BLaER1 treated with 17β-estradiol and CSF1 and Interleukin-3, amounts not matched to agents 10 nM and 100 nM (cell line): ENCODE results near the gene MAP4K4.
"Not testable (repeated sequence)": the region's sequence is repeated elsewhere in the genome, so short reads cannot be mapped to it uniquely, and the experiment has no call there.

ENCODE experiments used
- H3K27ac ChIP-seq, 11 experiments: shearing (Covaris generic); formaldehyde crosslinking; 2 replicates each; pipeline ENCODE4 v1.8.1; 2022
- H3K27me3 ChIP-seq, 11 experiments: shearing (Covaris generic); formaldehyde crosslinking; 2 replicates each; pipeline ENCODE4 v1.8.1; 2022
- H3K36me3 ChIP-seq, 11 experiments: shearing (Covaris generic); formaldehyde crosslinking; 2 replicates each; pipeline ENCODE4 v1.8.1; 2022
- H3K4me1 ChIP-seq, 10 experiments: shearing (Covaris generic); formaldehyde crosslinking; 2 replicates each; pipeline ENCODE4 v1.8.1; 2022
- H3K4me2 ChIP-seq, 11 experiments: shearing (Covaris generic); formaldehyde crosslinking; 2 replicates each; pipeline ENCODE4 v1.8.1; 2022
- H3K4me3 ChIP-seq, 10 experiments: shearing (Covaris generic); formaldehyde crosslinking; 2 replicates each; pipeline ENCODE4 v1.8.1; 2022
- H3K9ac ChIP-seq, 11 experiments: shearing (Covaris generic); formaldehyde crosslinking; 2 replicates each; pipeline ENCODE4 v1.8.1; 2022
- H3K9me3 ChIP-seq, 11 experiments: shearing (Covaris generic); formaldehyde crosslinking; replicated peaks in 1 of 11; 2 replicates each; pipeline ENCODE4 v1.8.1; 2022
- H4K20me1 ChIP-seq, 11 experiments: shearing (Covaris generic); formaldehyde crosslinking; 2 replicates each; pipeline ENCODE4 v1.8.1; 2022
- Cebpa-rat ChIP-seq, 11 experiments: shearing (Covaris generic); IDR thresholded peaks; 2 replicates each; pipeline ENCODE4 v1.8.1; 2022

Gene MAP4K4

DNA sequence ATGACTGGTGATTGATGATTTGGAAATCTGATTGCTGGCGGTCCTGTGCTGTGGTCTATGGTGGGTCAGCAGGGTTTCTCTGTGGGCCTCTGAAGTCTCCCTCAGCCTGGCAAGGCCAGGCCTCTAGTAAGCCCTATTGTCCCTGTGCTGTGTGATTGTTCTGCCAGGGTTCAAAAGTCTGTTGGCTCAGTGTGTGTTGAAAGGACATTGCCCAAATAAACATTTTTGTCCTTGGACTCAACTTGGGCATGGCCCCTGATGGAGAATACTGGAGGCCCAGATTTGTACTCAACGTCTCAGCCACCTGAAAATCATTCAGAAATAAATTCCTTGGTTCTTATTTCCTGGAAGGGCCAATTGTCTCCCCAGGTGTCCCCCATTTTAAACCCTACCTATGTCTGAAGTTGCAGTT, 74.4 kb downstream of the MAP4K4 start:
- Histone ChIP-seq H3K4me3 (no peak overlapping the region), H3K4me2 (peak overlapping the region in 9 of 11 experiments; percentile 1 to 77 (median 24); a peak in 10 of 22 replicates), H3K9ac (no peak overlapping the region), H3K4me1 (peaks cover 48 to 93% (median 74%) of the 10 kb centered on the region in 10 experiments), H4K20me1 (peaks cover 97 to 100% (median 99%) of the 10 kb centered on the region in 11 experiments), H3K27me3 (no peaks in the 10 kb centered on the region), H3K27ac (no peak overlapping the region), H3K9me3 (no peaks in the 10 kb centered on the region), H3K36me3 (peaks cover 0 to 28% (median 0%) of the 10 kb centered on the region in 11 experiments; a peak in 6 of 22 replicates)
- TF ChIP-seq Cebpa-rat (IDR thresholded peaks at IDR 0.05) = no peak

DNA sequence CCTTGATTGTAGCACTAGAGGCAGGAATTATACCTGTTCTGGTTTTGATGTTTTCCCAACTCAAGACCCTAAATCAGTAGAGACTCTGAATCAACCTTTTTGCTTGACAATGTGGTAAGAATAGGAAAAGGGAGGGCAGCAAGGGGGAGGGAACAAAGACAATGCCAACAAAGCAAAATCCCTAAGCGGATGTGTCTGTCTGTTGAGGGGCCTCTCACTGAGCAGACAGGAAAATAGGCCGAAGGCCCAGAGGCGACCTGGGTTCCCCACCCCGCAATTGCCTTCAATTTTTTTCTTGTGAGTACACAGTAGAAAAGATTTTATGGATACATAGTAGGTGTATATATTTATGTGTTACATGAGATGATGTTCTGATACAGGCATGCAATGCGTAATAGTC, 75.6 kb downstream of the MAP4K4 start:
- Histone ChIP-seq H4K20me1 (peaks cover 97 to 100% (median 99%) of the 10 kb centered on the region in 11 experiments), H3K4me3 (no peak overlapping the region), H3K36me3 (peaks cover 0 to 30% (median 0%) of the 10 kb centered on the region in 11 experiments; a peak in 5 of 22 replicates), H3K9ac (no peak overlapping the region), H3K4me2 (peak overlapping the region; percentile 39 to 79 (median 56)), H3K27me3 (no peaks in the 10 kb centered on the region), H3K27ac (peak overlapping the region in 1 of 11 experiments; percentile 8; a peak in 3 of 22 replicates), H3K4me1 (peaks cover 41 to 93% (median 74%) of the 10 kb centered on the region in 10 experiments), H3K9me3 (no peaks in the 10 kb centered on the region; a peak in 1 of 22 replicates)
- no peak for TF ChIP-seq Cebpa-rat (IDR thresholded peaks at IDR 0.05)

DNA sequence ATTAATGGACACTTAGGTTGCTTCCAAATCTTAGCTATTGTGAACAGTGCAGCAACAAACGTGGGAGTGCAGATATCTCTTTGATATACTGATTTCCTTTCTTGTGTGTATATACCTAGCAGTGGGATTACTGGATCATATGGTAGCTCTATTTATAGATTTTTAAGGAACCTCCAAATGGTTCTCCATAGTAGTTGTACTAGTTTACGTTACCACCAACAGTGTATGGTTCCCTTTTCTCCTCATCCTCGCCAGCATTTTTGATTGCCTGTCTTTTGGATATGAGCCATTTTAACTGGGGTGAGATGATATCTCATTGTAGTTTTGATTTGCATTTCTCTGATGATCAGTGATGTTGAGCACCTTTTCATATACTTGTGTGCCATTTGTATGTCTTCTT, 76.5 kb downstream of the MAP4K4 start:
- H4K20me1 ChIP-seq = peaks cover 98 to 100% (median 99%) of the 10 kb centered on the region in 11 experiments
- H3K36me3 ChIP-seq = peaks cover 0 to 34% (median 0%) of the 10 kb centered on the region in 11 experiments; a peak in 5 of 22 replicates
- not testable (repeated sequence) for H3K4me3 ChIP-seq, H3K9me3 ChIP-seq, H3K27me3 ChIP-seq, H3K27ac ChIP-seq, H3K9ac ChIP-seq
- peaks cover 35 to 93% (median 72%) of the 10 kb centered on the region in 10 experiments for H3K4me1 ChIP-seq
- H3K4me2 ChIP-seq = peak overlapping the region in 7 of 11 experiments; percentile 44 to 79 (median 62); a peak in 9 of 22 replicates

DNA sequence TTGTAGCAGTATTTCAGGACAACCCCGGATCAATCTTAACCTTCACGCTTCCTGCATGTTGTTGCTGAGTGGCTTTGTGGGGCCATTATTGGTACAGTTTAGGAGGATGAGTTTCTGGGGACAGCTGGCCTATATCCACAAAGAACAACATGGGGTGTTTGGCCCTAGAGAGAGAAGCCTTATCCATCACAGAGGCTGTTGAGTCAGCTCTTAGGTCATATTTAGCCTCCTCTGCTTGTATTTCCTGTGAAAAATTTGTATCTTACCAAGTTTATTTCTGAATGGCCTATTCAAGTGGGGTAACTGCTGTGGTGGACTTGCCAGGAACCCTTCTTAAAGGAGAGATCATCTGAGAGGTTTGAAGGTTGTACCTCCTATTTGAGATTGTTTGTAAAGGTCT, 77.6 kb downstream of the MAP4K4 start:
- Histone ChIP-seq H3K27me3 (no peaks in the 10 kb centered on the region), H3K4me3 (no peak overlapping the region), H3K9ac (no peak overlapping the region), H3K4me1 (peaks cover 37 to 98% (median 76%) of the 10 kb centered on the region in 10 experiments), H3K4me2 (peak overlapping the region in 8 of 11 experiments; percentile 5 to 79 (median 50); a peak in 14 of 22 replicates), H4K20me1 (peaks cover 98 to 100% (median 99%) of the 10 kb centered on the region in 11 experiments), H3K36me3 (peaks cover 0 to 32% (median 0%) of the 10 kb centered on the region in 11 experiments; a peak in 6 of 22 replicates), H3K27ac (peak overlapping the region in 1 of 11 experiments; percentile 10; a peak in 1 of 22 replicates), H3K9me3 (no peaks in the 10 kb centered on the region; a peak in 1 of 22 replicates)
- TF ChIP-seq Cebpa-rat (IDR thresholded peaks at IDR 0.05) = no peak

DNA sequence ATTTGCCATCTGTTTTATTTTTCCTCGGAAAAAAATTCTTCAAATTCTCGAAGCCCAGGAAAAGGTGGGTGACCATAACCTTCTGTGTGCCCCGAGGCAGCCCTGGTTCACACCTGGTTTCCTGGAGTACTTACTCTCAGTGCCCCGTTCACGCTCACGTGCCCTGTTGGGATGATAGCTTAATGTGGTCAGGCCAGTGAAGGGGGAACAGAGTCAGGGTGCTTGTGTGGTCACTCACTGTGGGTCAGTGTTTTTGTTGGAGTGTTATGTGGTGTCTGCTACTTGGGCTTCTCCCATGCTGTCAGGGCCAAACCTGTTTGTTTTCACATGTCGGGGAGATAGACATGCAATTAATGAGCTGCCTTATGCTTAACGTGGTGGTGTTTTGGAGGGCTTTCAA, 78.1 kb downstream of the MAP4K4 start:
- Histone ChIP-seq H3K4me1 (peaks cover 41 to 98% (median 82%) of the 10 kb centered on the region in 10 experiments), H3K4me2 (peak overlapping the region in 8 of 11 experiments; percentile 5 to 79 (median 50); a peak in 10 of 22 replicates), H3K27me3 (no peaks in the 10 kb centered on the region), H4K20me1 (peaks cover 98 to 100% (median 99%) of the 10 kb centered on the region in 11 experiments), H3K9ac (no peak overlapping the region), H3K4me3 (no peak overlapping the region), H3K36me3 (peaks cover 0 to 27% (median 0%) of the 10 kb centered on the region in 11 experiments; a peak in 5 of 22 replicates), H3K27ac (0 out of 22 replicates have a peak overlapping the region, but pooled peaks of 1 of the 11 experiments have one; percentile 2), H3K9me3 (no peaks in the 10 kb centered on the region; a peak in 1 of 22 replicates)
- no peak for TF ChIP-seq Cebpa-rat (IDR thresholded peaks at IDR 0.05)

DNA sequence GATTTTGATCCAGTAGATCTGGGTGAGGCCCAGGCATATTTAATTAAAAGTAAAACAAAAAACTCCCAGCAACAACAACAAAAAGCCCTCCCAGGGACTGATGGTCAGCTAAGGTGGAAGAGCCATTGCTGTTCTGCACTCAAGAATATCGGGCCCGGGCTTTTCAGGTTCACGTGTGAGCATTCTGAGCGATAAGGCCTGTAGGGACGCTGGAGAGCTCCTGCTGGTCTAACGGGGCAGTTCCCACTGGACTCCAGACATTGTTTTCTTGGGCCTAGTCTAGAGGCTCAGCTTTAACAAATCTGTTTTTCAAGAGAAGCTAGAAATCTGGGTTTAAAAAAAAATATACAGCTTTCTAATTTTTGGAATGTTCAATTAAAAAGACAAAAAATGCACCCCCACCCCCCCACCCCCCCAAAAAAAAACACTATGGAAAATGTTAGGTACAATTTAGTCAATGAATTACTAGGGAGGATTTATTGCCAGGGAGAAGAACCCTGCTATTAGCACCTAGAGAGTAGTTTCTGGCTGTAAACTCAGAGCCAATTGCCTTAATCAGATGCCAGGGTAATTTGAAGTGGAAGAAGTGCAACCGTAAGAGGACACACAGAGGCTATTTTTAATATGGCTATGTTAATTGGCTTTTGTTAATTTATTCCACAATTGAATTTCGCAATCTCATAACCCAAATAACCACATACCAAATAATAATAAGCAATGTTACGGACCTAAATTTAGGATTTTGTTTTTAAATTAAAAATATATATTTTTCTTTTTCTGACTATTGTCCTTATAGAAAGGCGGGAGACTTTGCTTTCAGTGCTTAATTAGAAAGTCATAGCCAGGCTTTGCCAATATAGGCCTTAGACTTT, 78.9 kb downstream of the MAP4K4 start:
- Histone ChIP-seq H3K27me3 (no peaks in the 10 kb centered on the region), H3K4me3 (no peak overlapping the region), H3K9me3 (no peaks in the 10 kb centered on the region; a peak in 1 of 22 replicates), H3K36me3 (peaks cover 0 to 21% (median 0%) of the 10 kb centered on the region in 11 experiments; a peak in 3 of 22 replicates), H3K4me1 (peaks cover 41 to 98% (median 83%) of the 10 kb centered on the region in 10 experiments), H3K9ac (no peak overlapping the region), H3K4me2 (peak overlapping the region in 7 of 11 experiments; percentile 8 to 79 (median 62); a peak in 11 of 22 replicates), H3K27ac (no peak overlapping the region; a peak in 1 of 22 replicates), H4K20me1 (peaks cover 98 to 100% (median 99%) of the 10 kb centered on the region in 11 experiments)
- peak in 3 of 11 experiments; percentile 44 to 49 (median 45); a peak in 4 of 22 replicates for TF ChIP-seq Cebpa-rat (IDR thresholded peaks at IDR 0.05)

DNA sequence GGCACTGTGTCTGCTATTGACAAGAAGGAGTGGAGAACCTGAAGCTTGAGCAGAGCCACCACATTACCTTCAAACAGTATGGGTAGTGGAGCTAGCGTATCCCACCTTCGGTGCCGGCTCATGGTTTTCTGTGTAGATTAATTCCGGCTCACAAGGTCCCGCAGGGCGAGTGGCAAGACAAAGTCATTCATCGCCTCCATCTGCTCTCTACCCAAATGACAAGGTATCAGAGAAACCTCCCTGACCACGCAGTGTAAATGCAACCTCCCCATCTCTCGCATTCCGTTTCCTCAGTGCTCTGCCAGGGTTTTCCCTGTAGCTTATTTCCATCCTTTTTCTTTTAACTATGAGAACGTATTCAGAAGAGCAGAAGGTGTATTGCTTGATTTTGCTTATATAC, 79.8 kb downstream of the MAP4K4 start:
- Histone ChIP-seq H3K4me2 (peak overlapping the region in 4 of 11 experiments; percentile 10 to 40 (median 15); a peak in 7 of 22 replicates), H3K27me3 (no peaks in the 10 kb centered on the region), H3K9me3 (no peaks in the 10 kb centered on the region; a peak in 2 of 22 replicates), H3K27ac (no peak overlapping the region), H4K20me1 (peaks cover 98 to 100% (median 99%) of the 10 kb centered on the region in 11 experiments), H3K4me3 (no peak overlapping the region), H3K9ac (no peak overlapping the region), H3K36me3 (peaks cover 0 to 19% (median 0%) of the 10 kb centered on the region in 11 experiments; a peak in 4 of 22 replicates), H3K4me1 (peaks cover 40 to 98% (median 80%) of the 10 kb centered on the region in 10 experiments)
- TF ChIP-seq Cebpa-rat (IDR thresholded peaks at IDR 0.05) = no peak

DNA sequence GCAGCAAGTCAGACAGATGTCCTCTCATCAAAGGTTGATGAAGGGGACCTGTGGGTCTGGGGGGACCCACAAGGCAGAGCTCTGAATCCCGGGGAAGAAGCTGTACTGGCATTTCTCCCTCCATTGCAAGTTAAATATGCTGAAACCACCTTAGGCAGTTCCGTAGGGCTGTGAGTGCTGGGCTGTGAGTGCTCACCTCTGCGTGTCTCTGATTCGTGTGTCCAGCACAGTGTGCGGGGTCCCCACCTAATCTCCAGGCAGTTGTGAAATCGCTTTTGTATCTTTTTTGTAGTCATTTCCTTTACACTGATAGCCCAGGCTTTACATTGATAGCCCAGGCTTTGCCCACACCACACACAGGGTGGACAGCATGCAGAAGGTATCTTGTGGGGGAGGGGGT, 80.6 kb downstream of the MAP4K4 start:
- H3K4me2 ChIP-seq = peak overlapping the region in 5 of 11 experiments; percentile 1 to 33 (median 11); a peak in 7 of 22 replicates
- H3K27me3 ChIP-seq = no peaks in the 10 kb centered on the region
- H3K9me3 ChIP-seq = no peaks in the 10 kb centered on the region; a peak in 2 of 22 replicates
- TF ChIP-seq Cebpa-rat (IDR thresholded peaks at IDR 0.05) = no peak
- H4K20me1 ChIP-seq = peaks cover 97 to 100% (median 99%) of the 10 kb centered on the region in 11 experiments
- no peak overlapping the region for H3K27ac ChIP-seq
- H3K36me3 ChIP-seq = peaks cover 0 to 26% (median 0%) of the 10 kb centered on the region in 11 experiments; a peak in 5 of 22 replicates
- peaks cover 32 to 98% (median 73%) of the 10 kb centered on the region in 10 experiments for H3K4me1 ChIP-seq
- no peak overlapping the region for H3K4me3 ChIP-seq
- H3K9ac ChIP-seq = no peak overlapping the region
